ENCODE measurements around the gene TRDN. TPM values are rescaled to one million over a fixed set of nuclear protein-coding genes. Genes with fewer than 3 reads are reported as not detected.

TRDN gene
- total RNA-seq, 1 experiment from 2014 or later: 10.4 TPM

GRCh38 chr6:123616942-123617341, 19.8 kb downstream of the TRDN start:
- H4K5ac ChIP-seq (ENCODE audit: insufficient read length, low read depth, low read length): no peak overlapping the region
- H3K27ac ChIP-seq (ENCODE audit: insufficient read length, low read depth, low read length): no peak overlapping the region
- no peak for DNase-seq
- no peak overlapping the region for H3K4me3 Mint-ChIP-seq
- H2BK5ac ChIP-seq (ENCODE audit: insufficient read length, low read length): no peak overlapping the region
- no peak overlapping the region for H2BK20ac ChIP-seq (ENCODE audit: low read depth, low read length, poor library complexity, severe bottlenecking)
- H3K9ac ChIP-seq (ENCODE audit: extremely low read depth, insufficient read length, low read length): no peak overlapping the region
- H3K18ac ChIP-seq (ENCODE audit: insufficient read length, low read depth, low read length): no peak overlapping the region
- H3K27me3 Mint-ChIP-seq (ENCODE audit: low read depth): no peaks in the 10 kb centered on the region
- H3K36me3 Mint-ChIP-seq (ENCODE audit: insufficient read depth in 1 of 3, low read depth in 3 of 3): no peaks in the 10 kb centered on the region
- H3K4me1 Mint-ChIP-seq: peaks cover 2 to 4% of the 10 kb centered on the region in 2 experiments; a peak in 2 of 4 replicates
- H4K8ac ChIP-seq (replicated peaks; ENCODE audit: insufficient read length, low read depth, low read length): no peak overlapping the region
- no peak overlapping the region for H4K91ac ChIP-seq (ENCODE audit: insufficient read length, low read depth, low read length)
- H3K4ac ChIP-seq (ENCODE audit: low read depth, low read length): no peak overlapping the region
- TF ChIP-seq, protein P1, sequence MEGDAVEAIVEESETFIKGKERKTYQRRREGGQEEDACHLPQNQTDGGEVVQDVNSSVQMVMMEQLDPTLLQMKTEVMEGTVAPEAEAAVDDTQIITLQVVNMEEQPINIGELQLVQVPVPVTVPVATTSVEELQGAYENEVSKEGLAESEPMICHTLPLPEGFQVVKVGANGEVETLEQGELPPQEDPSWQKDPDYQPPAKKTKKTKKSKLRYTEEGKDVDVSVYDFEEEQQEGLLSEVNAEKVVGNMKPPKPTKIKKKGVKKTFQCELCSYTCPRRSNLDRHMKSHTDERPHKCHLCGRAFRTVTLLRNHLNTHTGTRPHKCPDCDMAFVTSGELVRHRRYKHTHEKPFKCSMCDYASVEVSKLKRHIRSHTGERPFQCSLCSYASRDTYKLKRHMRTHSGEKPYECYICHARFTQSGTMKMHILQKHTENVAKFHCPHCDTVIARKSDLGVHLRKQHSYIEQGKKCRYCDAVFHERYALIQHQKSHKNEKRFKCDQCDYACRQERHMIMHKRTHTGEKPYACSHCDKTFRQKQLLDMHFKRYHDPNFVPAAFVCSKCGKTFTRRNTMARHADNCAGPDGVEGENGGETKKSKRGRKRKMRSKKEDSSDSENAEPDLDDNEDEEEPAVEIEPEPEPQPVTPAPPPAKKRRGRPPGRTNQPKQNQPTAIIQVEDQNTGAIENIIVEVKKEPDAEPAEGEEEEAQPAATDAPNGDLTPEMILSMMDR (conservative IDR thresholded peaks at IDR 0.05): no peak
- no peak overlapping the region for H3T11ph ChIP-seq (ENCODE audit: low read length)
- H2BK120ac ChIP-seq (ENCODE audit: low read depth, low read length, poor library complexity, severe bottlenecking): no peak overlapping the region
- no CpG with 5 or more reads among the region's 3 CpGs for WGBS (ENCODE audit: extremely low coverage, insufficient read length, low lambda C conversion rate)
- H3K9me3 ChIP-seq (ENCODE audit: control insufficient read depth, low read depth, low read length): no peaks in the 10 kb centered on the region
- peaks cover 2% of the 10 kb centered on the region for H3K4me1 ChIP-seq (ENCODE audit: insufficient read depth, low read length)
- H2AFZ ChIP-seq (ENCODE audit: low read length): no peak overlapping the region
- H3K14ac ChIP-seq (ENCODE audit: insufficient read depth, low read length): no peak overlapping the region
- no peak overlapping the region for H2AK5ac ChIP-seq (ENCODE audit: insufficient read length, low read length)
- no peak overlapping the region for H3K27ac Mint-ChIP-seq
- no peak overlapping the region for H3K56ac ChIP-seq (ENCODE audit: insufficient read length, low read depth, low read length)
- H3K27me3 ChIP-seq (ENCODE audit: insufficient read depth, low read length): no peaks in the 10 kb centered on the region
- H3K9me3 Mint-ChIP-seq: no peaks in the 10 kb centered on the region
- H3K23ac ChIP-seq (ENCODE audit: insufficient read length, low read depth, low read length): no peak overlapping the region
- no peaks in the 10 kb centered on the region for H4K20me1 ChIP-seq (ENCODE audit: control insufficient read depth, insufficient read depth, insufficient read length)
- H3K79me1 ChIP-seq (ENCODE audit: insufficient read depth, low read depth, low read length, poor library complexity, severe bottlenecking): no peaks in the 10 kb centered on the region
- H2BK12ac ChIP-seq (ENCODE audit: insufficient read length, low read depth, low read length): no peak overlapping the region
- no peak overlapping the region for H3K4me2 ChIP-seq (ENCODE audit: insufficient read depth, insufficient read length, low read length)
- no peaks in the 10 kb centered on the region for H3K79me2 ChIP-seq (ENCODE audit: insufficient read depth, low read length)
- no peaks in the 10 kb centered on the region for H3K23me2 ChIP-seq (ENCODE audit: insufficient read length, low read depth, low read length, poor library complexity, severe bottlenecking)
- H2BK15ac ChIP-seq (ENCODE audit: low read depth, low read length): no peak overlapping the region
